Spleen (tissue), 13 donors: ENCODE measurements around the gene C3orf22. TPM values are rescaled to one million over a fixed set of nuclear protein-coding genes. Genes with fewer than 3 reads are reported as not detected.

Experiments
- DNase-seq: peaks from one replicate; pipeline ENCODE4 v3.0.0-alpha.2; 2020
- H3K27ac ChIP-seq, 8 donors: fragments of 200-600 bp; sonication (generic) in 7 of 8; 1 replicate in 4 of 8; 2 replicates in 4 of 8; pipeline versions ENCODE4 v1.5.0 to v1.8.0; 2016 to 2021; ENCODE audit warnings: inconsistent platforms in 4 of 8, mild to moderate bottlenecking in 4 of 8, moderate library complexity in 1 of 8
- H3K27me3 ChIP-seq, 7 donors: fragments of 200-600 bp; sonication (generic) in 6 of 7; replicated peaks in 1 of 7; 1 replicate in 4 of 7; 2 replicates in 3 of 7; pipeline versions ENCODE4 v1.5.0 to v1.8.0; 2016 to 2021; ENCODE audit warnings: inconsistent platforms in 3 of 7, mild to moderate bottlenecking in 1 of 7
- H3K36me3 ChIP-seq, 6 donors: fragments of 200-600 bp; sonication (generic) in 5 of 6; 1 replicate in 4 of 6; 2 replicates in 2 of 6; pipeline versions ENCODE4 v1.5.0 to v1.8.0; 2016 to 2021; ENCODE audit warnings: inconsistent platforms in 2 of 6
- H3K4me1 ChIP-seq, 6 donors: fragments of 200-600 bp; sonication (generic) in 5 of 6; 1 replicate in 3 of 6; 2 replicates in 3 of 6; pipeline versions ENCODE4 v1.5.0 to v1.8.0; 2016 to 2021; ENCODE audit warnings: inconsistent platforms in 3 of 6
- H3K4me3 ChIP-seq, 8 donors: fragments of 200-600 bp; sonication (generic) in 7 of 8; 1 replicate in 4 of 8; 2 replicates in 4 of 8; pipeline versions ENCODE4 v1.5.0 to v1.8.0; 2016 to 2021; ENCODE audit warnings: inconsistent platforms in 4 of 8, mild to moderate bottlenecking in 4 of 8, moderate library complexity in 2 of 8
- H3K9me3 ChIP-seq, 8 donors: fragments of 200-600 bp; sonication (generic) in 7 of 8; 1 replicate in 4 of 8; 2 replicates in 4 of 8; pipeline versions ENCODE4 v1.5.0 to v1.8.0; 2016 to 2021; ENCODE audit warnings: inconsistent platforms in 4 of 8
- POLR2A ChIP-seq, 3 donors: fragments of 450-650 bp; IDR thresholded peaks; one replicate each; pipeline ENCODE4 v1.5.1; 2017; ENCODE audit warnings: antibody characterized with exemption in 3 of 3, mild to moderate bottlenecking in 1 of 3
- POLR2AphosphoS5 ChIP-seq, 3 donors: sonication (generic); formaldehyde crosslinking; IDR thresholded peaks; one replicate each; pipeline ENCODE4 v1.5.1; 2017; ENCODE audit warnings: antibody characterized with exemption in 3 of 3
- whole genome bisulfite sequencing, 5 donors: extraction: QIAGEN DNeasy Blood & Tissue Kit in 3 of 5; methylation state at CpG; one replicate each; pipeline versions ENCODE4 v1.1.5 to v1.1.7; 2013 to 2018; 5-methylcytosine and 5-hydroxymethylcytosine counted together
- intact Hi-C: fragments of 100-400 bp; cut with DNase I; formaldehyde crosslinking; loops from one replicate; pipeline ENCODE4 v1.15.0; 2023; ENCODE audit warnings: low total_unique reads
- long read RNA-seq, 2 donors: transcript quantifications; one replicate each; lab custom pipeline, GENCODE V29; 2026
- polyA plus RNA-seq, 3 donors: library from polyadenylated mRNA; stranded (reverse); fragments of 200-250 nt; gene quantifications; one replicate each; pipeline ENCODE4 v1.2.1, GENCODE V29; 2013
- total RNA-seq, 7 donors: library from RNA; depleted of rRNA in 3 of 7; stranded (reverse); fragments of >200 nt in 3 of 7; fragmentation: NEBNext Ultra II Directional in 4 of 7; extraction: Animal tissue kit (Norgen Biotek cat#: 25700) in 4 of 7; gene quantifications; one replicate each; pipeline versions ENCODE4 v1.1.0 to v1.2.1, GENCODE V29; 2016 to 2021
- TF ChIP-seq, protein P1 (sequence below), 11 experiments: fragments of 200-600 bp in 7 of 11; fragments of 450-650 bp in 4 of 11; sonication (generic) in 4 of 11; IDR thresholded peaks in 8 of 11; conservative IDR thresholded peaks in 3 of 11; 1 replicate in 7 of 11; 2 replicates in 4 of 11; pipeline versions ENCODE4 v1.4.0 to v1.8.0; 2016 to 2021; ENCODE audit warnings: antibody characterized with exemption in 11 of 11, inconsistent platforms in 4 of 11, mild to moderate bottlenecking in 1 of 11
- donor health status: healthy with polysubstance abuse.
- donor health status: DM: no; HTN: no; CAD: no; lungs with moderate emphysema.
- donor health status: DM: no; HTN: no; CAD: no.
- donor health status: Bipolar disorder and iron deficiency.
- donor health status: healthy.
- donor health status: DM: no; HTN: no; CAD: no.
- donor health status: DM: yes; HTN: yes; CAD: no.

C3orf22 gene, protein sequence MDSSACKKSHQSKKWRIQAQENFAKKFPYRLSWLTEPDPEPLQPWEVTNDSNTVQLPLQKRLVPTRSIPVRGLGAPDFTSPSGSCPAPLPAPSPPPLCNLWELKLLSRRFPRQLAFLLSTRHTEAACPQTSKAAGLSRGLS
- total RNA-seq, result not detected
- not detected for polyA plus RNA-seq
- long read RNA-seq, donor 1, result 0 reads
- long read RNA-seq, donor 2, result 0 reads

DNA sequence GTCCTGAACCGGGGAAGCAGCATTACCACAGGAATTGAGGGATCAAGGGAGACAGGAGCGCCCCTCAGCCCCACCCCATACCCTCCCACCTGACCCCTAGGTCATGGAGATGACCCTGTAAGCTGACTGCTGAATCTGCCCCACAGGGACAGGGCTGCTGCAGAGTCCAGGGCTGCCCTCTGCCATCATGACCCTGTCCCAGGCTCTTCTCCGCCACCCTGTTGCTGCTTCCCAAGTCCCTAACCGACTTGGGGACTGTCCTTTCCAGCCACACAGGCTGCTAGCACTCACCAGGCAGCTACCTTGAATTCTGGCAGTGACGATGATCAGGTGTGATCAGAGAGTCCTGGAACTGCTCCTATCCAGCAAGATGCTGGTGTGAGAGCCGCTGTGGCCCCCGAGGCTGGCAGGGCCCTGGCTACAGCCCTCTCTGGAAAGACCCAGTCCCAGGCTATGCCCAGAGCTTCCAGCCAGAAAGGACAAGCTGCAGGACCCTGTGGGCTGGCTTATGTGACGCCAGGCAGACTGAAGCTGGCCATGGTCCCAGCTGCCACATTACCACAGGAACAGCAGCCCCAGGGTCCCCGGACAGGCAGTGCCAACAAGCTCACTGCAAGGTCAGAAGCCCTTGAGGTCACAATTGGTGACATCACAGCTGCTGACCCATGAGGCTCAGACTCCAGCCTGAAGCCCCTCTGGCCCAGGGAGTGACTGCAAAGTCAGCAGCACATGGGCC is at the start of gene C3orf22:
Gene C3orf22, minus strand, starts transcription at position 597 of the 736 bp plus-strand sequence. CDS start 5,542 bp downstream, outside the sequence.
- no peak within 1 kb of the TSS for H3K27ac ChIP-seq
- TF ChIP-seq, protein P1, sequence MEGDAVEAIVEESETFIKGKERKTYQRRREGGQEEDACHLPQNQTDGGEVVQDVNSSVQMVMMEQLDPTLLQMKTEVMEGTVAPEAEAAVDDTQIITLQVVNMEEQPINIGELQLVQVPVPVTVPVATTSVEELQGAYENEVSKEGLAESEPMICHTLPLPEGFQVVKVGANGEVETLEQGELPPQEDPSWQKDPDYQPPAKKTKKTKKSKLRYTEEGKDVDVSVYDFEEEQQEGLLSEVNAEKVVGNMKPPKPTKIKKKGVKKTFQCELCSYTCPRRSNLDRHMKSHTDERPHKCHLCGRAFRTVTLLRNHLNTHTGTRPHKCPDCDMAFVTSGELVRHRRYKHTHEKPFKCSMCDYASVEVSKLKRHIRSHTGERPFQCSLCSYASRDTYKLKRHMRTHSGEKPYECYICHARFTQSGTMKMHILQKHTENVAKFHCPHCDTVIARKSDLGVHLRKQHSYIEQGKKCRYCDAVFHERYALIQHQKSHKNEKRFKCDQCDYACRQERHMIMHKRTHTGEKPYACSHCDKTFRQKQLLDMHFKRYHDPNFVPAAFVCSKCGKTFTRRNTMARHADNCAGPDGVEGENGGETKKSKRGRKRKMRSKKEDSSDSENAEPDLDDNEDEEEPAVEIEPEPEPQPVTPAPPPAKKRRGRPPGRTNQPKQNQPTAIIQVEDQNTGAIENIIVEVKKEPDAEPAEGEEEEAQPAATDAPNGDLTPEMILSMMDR (IDR thresholded peaks at IDR 0.05 in 8 of 11, conservative IDR thresholded peaks at IDR 0.05 in 3 of 11), result no peak
- TF ChIP-seq POLR2A (IDR thresholded peaks at IDR 0.05) (no peak), POLR2AphosphoS5 (IDR thresholded peaks at IDR 0.05) (no peak)
- H3K9me3 ChIP-seq, result peaks cover 0 to 24% (median 17%) of the 10 kb centered on the region in 8 donors
- intact Hi-C loops, result no loop called here
- no peak within 1 kb of the TSS for H3K4me3 ChIP-seq
- peak; percentile 61 for DNase-seq
- H3K36me3 ChIP-seq, result no peaks in the 10 kb centered on the region
- WGBS, 5 donors, result 72 to 90% (median 78%) methylated on average over 7 to 9 of the region's 9 CpGs
- no peaks in the 10 kb centered on the region for H3K27me3 ChIP-seq
- H3K4me1 ChIP-seq, result peaks cover 0 to 12% (median 0%) of the 10 kb centered on the region in 6 donors

DNA sequence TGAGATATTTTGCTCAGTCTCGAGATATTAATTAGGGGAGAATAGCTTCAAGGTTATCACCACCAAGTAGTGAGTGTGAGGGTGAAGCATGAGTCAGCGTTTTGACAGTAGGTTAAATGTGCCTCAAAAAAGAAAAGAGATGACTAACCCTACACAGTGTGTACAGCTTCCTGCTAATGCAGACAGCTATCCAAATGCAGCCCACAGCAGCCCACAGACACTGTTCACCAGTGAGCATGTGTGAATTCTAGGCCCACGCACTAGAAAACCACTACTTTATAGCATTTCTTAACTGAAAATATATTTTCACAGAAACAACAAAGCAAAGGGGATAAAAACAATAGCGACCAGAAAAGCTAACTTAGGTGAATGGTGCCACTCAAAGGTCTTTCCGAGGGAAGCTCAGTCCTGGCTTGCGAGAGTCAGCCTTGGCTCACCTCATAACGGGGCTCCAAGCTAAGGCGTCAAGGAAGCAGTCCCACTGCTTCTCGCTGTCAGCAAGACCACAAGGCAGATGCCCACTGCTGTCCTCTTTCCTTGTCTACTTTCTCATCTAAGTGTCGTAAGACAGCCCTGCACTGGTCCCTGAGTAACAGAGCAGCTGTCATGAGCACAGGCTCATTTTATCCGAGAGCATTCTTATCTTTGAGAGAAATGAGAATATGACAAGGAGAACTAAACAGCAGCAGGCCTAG is 48.6 kb upstream of the C3orf22 start:
- Histone ChIP-seq H3K27me3 (no peaks in the 10 kb centered on the region), H3K27ac (peak overlapping the region in 1 of 8 donors; percentile 57), H3K4me1 (peaks cover 0 to 5% (median 0%) of the 10 kb centered on the region in 6 donors), H3K9me3 (no peaks in the 10 kb centered on the region), H3K36me3 (peaks cover 0 to 67% (median 23%) of the 10 kb centered on the region in 6 donors), H3K4me3 (no peak overlapping the region)
- 67 to 71% (median 70%) methylated on average over 11 of the region's 11 CpGs for WGBS, 5 donors
- no peak for TF ChIP-seq POLR2AphosphoS5 (IDR thresholded peaks at IDR 0.05)
- TF ChIP-seq, protein P1 (IDR thresholded peaks at IDR 0.05 in 8 of 11, conservative IDR thresholded peaks at IDR 0.05 in 3 of 11), result no peak
- TF ChIP-seq POLR2A (IDR thresholded peaks at IDR 0.05), result no peak
- intact Hi-C loops, result no loop called here
- DNase-seq, result no peak

DNA sequence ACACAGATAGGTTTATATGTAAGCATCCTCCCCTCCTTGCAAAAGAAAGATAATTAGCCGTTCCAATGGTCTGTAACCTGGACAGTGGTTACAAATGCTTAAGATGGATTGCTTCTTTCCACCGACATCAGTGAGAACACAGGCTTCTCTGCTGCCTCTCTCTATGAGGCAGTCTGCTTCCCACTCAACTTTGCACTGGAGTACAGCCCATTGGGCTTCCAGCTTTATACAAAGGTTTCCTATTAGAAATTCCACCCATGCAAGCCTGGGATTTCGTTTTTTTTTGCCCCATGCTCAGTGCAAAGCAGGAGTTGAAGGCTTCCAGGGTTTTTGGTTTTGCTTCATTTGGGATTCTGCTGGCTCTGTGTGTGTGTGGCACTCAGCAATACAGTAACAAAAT is 47.3 kb upstream of the C3orf22 start:
- no peak for DNase-seq
- Histone ChIP-seq H3K9me3 (no peaks in the 10 kb centered on the region), H3K27me3 (no peaks in the 10 kb centered on the region), H3K27ac (no peak overlapping the region), H3K36me3 (peaks cover 0 to 61% (median 23%) of the 10 kb centered on the region in 6 donors), H3K4me1 (no peaks in the 10 kb centered on the region), H3K4me3 (no peak overlapping the region)
- intact Hi-C loops, result no loop called here
- no peak for TF ChIP-seq POLR2AphosphoS5 (IDR thresholded peaks at IDR 0.05)
- WGBS, 5 donors, result 76 to 91% (median 80%) methylated on average over 3 of the region's 3 CpGs

DNA sequence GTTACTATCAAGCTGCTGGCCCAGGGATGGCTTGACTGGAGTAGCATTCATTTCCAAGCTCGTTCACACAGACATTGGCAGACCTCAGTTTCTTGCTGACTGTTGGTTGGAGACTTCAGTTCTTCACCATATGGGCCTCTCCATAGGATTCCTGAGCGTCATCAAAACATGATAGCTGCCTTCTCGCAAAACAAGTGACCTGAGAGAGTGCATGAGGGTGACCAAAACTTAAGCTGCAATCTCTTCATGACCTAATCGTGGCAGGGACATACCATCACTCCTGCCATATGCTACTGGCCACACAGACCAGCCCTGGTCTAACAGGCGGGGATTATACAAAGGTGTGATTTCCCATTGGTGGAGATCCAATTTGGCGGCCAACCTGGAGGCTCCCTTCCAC is 46.0 kb upstream of the C3orf22 start:
- no peak for DNase-seq
- TF ChIP-seq, protein P1 (IDR thresholded peaks at IDR 0.05 in 8 of 11, conservative IDR thresholded peaks at IDR 0.05 in 3 of 11), result no peak
- no peak for TF ChIP-seq POLR2AphosphoS5 (IDR thresholded peaks at IDR 0.05)
- TF ChIP-seq POLR2A (IDR thresholded peaks at IDR 0.05), result no peak

More for the DNA sequence above, 46.0 kb upstream of the C3orf22 start:
- Histone ChIP-seq H3K4me1 (no peaks in the 10 kb centered on the region), H3K9me3 (no peaks in the 10 kb centered on the region), H3K4me3 (no peak overlapping the region), H3K27ac (no peak overlapping the region), H3K27me3 (no peaks in the 10 kb centered on the region), H3K36me3 (peaks cover 0 to 48% (median 21%) of the 10 kb centered on the region in 6 donors)
- WGBS, 5 donors, result 85 to 94% (median 91%) methylated on average over 6 of the region's 6 CpGs
- intact Hi-C loops, result no loop called here
